Measurements from ENCODE around the gene GJC1. TPM values are rescaled to one million over a fixed set of nuclear protein-coding genes. Genes with fewer than 3 reads are reported as not detected.

The GJC1 gene
- total and polyA plus RNA-seq, 9 of the 15 experiments (the other 6 are each of a cell fraction or from before 2014, with no cell fraction given), result 0.04 to 1.4 (median 0.18) TPM; not detected in 1

DNA sequence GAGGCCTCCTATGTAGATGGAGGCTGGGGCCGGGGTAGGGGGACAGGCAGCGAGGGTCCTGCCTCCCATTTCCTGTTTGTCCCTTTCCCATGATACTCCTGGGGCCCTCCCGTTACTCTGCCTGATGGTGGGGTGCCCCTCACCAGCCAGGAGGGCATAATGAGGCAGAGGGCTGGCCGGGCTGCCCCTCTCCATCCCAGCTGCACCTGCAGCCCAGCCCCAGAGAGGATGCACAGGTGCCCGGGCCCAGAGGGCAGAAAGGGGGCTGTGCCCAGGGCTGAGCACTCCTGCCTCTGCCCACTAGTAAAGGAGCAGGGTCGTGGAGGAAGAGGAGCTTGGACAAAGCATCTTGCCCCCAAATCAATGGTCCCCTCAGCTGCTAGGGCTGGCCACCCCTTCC, 60.9 kb downstream of the GJC1 start (continued):
- TF ChIP-seq, protein P1, sequence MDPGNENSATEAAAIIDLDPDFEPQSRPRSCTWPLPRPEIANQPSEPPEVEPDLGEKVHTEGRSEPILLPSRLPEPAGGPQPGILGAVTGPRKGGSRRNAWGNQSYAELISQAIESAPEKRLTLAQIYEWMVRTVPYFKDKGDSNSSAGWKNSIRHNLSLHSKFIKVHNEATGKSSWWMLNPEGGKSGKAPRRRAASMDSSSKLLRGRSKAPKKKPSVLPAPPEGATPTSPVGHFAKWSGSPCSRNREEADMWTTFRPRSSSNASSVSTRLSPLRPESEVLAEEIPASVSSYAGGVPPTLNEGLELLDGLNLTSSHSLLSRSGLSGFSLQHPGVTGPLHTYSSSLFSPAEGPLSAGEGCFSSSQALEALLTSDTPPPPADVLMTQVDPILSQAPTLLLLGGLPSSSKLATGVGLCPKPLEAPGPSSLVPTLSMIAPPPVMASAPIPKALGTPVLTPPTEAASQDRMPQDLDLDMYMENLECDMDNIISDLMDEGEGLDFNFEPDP (CRISPR knock-in tag; IDR thresholded peaks at IDR 0.05), result no peak
- TF ChIP-seq PHTF2 (CRISPR knock-in tag; IDR thresholded peaks at IDR 0.05) (no peak), PRPF4 (IDR thresholded peaks at IDR 0.05; ENCODE audit: insufficient read depth, low read depth, low read length, poor library complexity, severe bottlenecking) (no peak), NFE2L1 (tag; IDR thresholded peaks at IDR 0.05; ENCODE audit: borderline replicate concordance, low read depth) (no peak)

DNA sequence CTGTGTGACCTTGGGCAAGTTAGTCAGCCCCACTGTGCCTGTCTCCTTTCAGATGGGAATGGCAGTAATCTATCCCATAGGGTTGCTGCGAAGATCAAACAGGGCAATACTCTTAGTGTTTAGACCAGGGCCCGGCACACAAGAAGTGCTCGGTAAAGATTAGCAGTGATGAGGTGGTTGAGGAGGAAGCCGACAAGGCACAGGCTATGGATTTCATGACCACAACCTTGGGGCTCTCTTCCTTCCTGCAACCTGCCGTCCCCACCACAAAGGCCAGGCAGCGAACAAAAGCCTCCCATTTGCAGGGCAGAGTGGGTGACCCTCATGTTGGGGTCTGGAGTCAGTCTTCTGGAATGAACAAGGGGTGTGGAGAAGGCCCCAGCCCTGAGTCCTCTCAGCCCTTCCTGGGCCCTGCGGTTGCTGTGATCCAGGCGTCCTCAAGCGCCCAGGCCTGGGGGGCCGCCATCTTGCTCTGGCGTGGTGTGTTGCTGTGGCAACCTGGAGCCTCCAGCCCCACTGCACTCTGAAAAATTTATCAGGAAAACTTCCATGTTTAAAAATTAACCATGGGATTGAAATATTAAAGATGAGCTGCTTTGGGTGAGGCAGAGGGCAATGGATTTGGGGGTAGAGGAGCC, 61.5 kb downstream of the GJC1 start:
- BruUV-seq (replicated peaks), result no TSS peak
- no peaks in the 10 kb centered on the region for H3K9me1 ChIP-seq (ENCODE audit: control insufficient read depth, insufficient read depth, low read length)
- ATAC-seq, result no peak
- FAIRE-seq, result no peak
- H3K4me3 ChIP-seq, result no peak overlapping the region
- intact Hi-C loops (cut with micrococcal nuclease), result no loop called here
- POLR2A ChIA-PET, result no interaction called here
- H3K9ac ChIP-seq (ENCODE audit: insufficient read depth in 1 of 2, low read depth in 2 of 2, low read length in 2 of 2), result no peak overlapping the region
- DNase-seq (ENCODE audit: extremely low read depth in 1 of 4, low spot score in 3 of 4), result no peak
- 35% methylated on average over 9 of the region's 11 CpGs for WGBS (ENCODE audit: insufficient coverage, low coverage, missing lambda C conversion rate)
- peaks cover 5% of the 10 kb centered on the region; the same call in 1 of the 2 replicates for H4K20me1 ChIP-seq (replicated peaks; ENCODE audit: control insufficient read depth, insufficient read depth, low read length)
- CTCF ChIA-PET (ENCODE audit: low intra/inter-chr PET ratio), result no interaction called here
- H2AFZ ChIP-seq (ENCODE audit: low read depth, low read length), result no peak overlapping the region; the same call in 1 of the 2 replicates
- H3K27ac ChIP-seq (ENCODE audit: extremely low read depth, low read depth, low read length), result no peak overlapping the region
- no peaks in the 10 kb centered on the region for H3K79me2 ChIP-seq (ENCODE audit: control insufficient read depth, insufficient read depth, low read length)
- H3K9me3 ChIP-seq (replicated peaks; ENCODE audit: control insufficient read depth, insufficient read depth, low read depth, low read length), result no peaks in the 10 kb centered on the region
- no peak overlapping the region for H3K4me2 ChIP-seq (ENCODE audit: insufficient read depth, low read length)
- peaks cover 0 to 35% of the 10 kb centered on the region in 2 experiments; a peak in 2 of 5 replicates for H3K4me1 ChIP-seq (replicated peaks in 1 of 2; ENCODE audit: control insufficient read depth in 2 of 2, insufficient read depth in 2 of 2, low read length in 2 of 2)
- no peaks in the 10 kb centered on the region for H3K36me3 ChIP-seq (ENCODE audit: control insufficient read depth, insufficient read depth, low read length)
- H3K27me3 ChIP-seq (ENCODE audit: control insufficient read depth in 2 of 2, insufficient read depth in 2 of 2, low read length in 2 of 2), result peaks cover 2 to 27% of the 10 kb centered on the region in 2 experiments; a peak in 4 of 5 replicates
- in situ Hi-C loops (cut with MboI), result no loop called here
- TF ChIP-seq, protein P2, sequence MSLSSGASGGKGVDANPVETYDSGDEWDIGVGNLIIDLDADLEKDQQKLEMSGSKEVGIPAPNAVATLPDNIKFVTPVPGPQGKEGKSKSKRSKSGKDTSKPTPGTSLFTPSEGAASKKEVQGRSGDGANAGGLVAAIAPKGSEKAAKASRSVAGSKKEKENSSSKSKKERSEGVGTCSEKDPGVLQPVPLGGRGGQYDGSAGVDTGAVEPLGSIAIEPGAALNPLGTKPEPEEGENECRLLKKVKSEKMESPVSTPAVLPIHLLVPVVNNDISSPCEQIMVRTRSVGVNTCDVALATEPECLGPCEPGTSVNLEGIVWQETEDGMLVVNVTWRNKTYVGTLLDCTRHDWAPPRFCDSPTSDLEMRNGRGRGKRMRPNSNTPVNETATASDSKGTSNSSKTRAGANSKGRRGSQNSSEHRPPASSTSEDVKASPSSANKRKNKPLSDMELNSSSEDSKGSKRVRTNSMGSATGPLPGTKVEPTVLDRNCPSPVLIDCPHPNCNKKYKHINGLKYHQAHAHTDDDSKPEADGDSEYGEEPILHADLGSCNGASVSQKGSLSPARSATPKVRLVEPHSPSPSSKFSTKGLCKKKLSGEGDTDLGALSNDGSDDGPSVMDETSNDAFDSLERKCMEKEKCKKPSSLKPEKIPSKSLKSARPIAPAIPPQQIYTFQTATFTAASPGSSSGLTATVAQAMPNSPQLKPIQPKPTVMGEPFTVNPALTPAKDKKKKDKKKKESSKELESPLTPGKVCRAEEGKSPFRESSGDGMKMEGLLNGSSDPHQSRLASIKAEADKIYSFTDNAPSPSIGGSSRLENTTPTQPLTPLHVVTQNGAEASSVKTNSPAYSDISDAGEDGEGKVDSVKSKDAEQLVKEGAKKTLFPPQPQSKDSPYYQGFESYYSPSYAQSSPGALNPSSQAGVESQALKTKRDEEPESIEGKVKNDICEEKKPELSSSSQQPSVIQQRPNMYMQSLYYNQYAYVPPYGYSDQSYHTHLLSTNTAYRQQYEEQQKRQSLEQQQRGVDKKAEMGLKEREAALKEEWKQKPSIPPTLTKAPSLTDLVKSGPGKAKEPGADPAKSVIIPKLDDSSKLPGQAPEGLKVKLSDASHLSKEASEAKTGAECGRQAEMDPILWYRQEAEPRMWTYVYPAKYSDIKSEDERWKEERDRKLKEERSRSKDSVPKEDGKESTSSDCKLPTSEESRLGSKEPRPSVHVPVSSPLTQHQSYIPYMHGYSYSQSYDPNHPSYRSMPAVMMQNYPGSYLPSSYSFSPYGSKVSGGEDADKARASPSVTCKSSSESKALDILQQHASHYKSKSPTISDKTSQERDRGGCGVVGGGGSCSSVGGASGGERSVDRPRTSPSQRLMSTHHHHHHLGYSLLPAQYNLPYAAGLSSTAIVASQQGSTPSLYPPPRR (CRISPR knock-in tag; IDR thresholded peaks at IDR 0.05; ENCODE audit: borderline replicate concordance), result no peak
- no peak for TF ChIP-seq PHTF2 (CRISPR knock-in tag; IDR thresholded peaks at IDR 0.05)
- TF ChIP-seq ZBTB17 (CRISPR knock-in tag; IDR thresholded peaks at IDR 0.05), result no peak
- TF ChIP-seq, protein P3, sequence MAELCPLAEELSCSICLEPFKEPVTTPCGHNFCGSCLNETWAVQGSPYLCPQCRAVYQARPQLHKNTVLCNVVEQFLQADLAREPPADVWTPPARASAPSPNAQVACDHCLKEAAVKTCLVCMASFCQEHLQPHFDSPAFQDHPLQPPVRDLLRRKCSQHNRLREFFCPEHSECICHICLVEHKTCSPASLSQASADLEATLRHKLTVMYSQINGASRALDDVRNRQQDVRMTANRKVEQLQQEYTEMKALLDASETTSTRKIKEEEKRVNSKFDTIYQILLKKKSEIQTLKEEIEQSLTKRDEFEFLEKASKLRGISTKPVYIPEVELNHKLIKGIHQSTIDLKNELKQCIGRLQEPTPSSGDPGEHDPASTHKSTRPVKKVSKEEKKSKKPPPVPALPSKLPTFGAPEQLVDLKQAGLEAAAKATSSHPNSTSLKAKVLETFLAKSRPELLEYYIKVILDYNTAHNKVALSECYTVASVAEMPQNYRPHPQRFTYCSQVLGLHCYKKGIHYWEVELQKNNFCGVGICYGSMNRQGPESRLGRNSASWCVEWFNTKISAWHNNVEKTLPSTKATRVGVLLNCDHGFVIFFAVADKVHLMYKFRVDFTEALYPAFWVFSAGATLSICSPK (IDR thresholded peaks at IDR 0.05; ENCODE audit: borderline replicate concordance), result no peak
